ENCODE data around the gene ACSBG1.

The ACSBG1 gene

DNA sequence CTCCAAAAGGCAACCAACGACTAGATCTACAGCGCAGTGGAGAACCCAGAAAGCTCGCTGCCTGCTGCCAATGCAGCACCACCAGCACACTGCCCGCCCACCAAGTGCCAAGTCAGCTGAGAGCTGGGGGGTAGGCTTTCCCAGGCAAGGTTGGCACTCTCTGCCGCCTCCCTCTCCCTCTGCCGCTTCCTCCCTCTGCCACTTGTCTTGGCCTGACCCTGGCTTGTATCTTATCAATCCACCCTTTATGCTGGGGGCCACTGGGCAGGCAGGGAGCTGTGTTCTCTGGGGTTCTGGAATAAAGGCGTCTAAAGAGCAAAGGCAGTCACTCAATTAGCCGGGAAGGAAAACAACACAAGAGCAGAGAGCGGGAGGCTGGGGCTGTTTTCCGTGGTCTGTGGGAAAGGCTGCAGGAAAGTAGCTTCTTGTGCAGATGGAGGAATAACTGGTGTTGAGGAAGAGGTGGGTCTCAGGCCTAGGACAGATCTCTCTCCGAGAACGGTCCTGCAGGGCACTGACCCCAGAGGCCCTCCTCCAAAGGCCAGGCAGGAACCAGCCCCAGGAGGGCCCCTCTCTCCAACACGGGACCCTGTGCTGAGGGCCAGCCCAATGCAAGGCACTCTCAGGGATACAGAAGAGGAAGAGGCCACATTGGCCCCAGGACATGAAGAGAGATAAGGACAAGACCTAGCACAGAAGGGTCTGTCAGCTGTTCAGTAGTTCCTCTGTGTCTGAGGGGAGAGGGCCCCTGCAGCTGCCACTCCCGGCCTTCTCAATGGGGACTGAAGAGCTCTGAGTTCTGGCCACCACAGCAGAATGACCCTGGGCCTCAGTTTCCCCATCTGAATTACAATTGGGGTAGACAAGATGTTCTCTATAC lies 30.8 kb downstream of the ACSBG1 start:
- DNase-seq (ENCODE audit: low read depth): peak; percentile 74

DNA sequence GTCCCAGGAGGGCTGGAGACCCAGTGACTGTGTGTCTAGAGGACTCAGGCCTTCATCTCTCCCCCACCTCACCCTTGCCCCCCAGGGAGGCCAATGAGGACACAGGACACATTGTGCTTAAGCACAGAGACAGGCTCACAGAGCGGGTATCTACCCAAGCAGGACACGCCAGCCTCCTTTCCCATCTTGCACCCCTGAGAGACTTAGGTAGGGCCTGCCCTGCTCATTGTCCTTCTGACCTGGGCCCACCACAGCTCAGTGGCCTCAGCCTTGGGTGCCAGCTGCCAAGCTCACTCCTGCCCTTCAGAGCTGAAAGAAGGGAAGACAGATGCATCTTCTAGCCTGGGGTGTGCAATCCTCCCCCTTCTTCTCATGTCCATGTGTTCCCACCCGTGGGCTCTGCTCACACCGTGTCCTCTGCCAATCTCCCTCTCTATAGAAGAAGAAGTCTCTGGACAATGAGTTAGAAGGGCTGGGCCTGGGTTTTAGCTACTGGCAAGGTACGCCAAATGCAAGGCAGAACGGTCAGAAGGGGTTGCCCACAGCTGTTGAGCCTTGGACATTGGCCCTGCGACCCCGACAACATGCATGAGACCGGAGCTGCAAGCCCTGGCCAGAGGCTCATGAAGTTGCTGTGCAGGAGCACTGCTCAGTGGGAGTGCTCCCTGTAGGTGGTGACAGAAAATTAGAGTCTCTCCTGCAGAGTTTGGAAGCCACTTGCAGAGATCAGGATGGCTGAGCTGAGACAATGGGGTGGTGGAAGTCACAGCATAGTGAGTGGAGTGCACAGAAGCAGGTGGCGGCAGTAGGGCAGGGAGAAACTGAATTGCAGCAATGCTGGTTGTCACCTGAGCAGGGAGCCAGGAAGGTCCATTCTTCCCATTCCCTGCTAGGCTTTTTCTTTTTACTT lies 32.8 kb downstream of the ACSBG1 start:
- no peak for DNase-seq (ENCODE audit: low read depth)

DNA sequence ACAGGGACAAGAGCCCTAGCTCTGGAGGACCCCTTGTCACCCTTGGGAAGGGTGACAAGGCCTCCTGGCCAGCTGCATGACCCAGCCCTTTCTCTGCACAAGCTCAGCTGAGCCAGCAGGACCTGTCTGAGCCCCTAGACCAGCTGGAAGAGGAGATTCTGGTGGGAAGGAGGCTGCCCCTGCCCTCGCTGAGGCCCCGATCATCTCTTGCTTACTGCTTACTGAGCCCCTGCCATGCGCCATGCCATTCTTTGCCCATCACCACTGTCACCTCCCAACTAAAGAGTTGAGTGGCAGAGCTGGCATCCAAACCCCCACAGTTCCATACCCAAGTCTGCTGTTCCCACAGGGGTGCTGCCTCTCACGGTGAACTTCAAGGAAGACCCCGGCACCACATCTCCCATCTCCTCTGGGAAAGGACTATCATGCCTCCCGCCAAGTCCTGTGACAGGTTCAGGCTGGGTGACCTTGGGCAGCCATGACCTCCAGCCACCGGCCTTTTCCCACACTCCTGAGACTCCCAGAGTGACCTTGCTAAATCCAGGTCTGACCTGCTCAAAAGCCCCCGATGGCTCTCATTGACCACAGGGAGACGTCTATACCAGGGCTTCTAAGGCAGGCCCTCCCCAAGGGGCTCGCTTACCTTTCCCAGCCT lies 34.0 kb downstream of the ACSBG1 start:
- DNase-seq (ENCODE audit: low read depth): no peak

DNA sequence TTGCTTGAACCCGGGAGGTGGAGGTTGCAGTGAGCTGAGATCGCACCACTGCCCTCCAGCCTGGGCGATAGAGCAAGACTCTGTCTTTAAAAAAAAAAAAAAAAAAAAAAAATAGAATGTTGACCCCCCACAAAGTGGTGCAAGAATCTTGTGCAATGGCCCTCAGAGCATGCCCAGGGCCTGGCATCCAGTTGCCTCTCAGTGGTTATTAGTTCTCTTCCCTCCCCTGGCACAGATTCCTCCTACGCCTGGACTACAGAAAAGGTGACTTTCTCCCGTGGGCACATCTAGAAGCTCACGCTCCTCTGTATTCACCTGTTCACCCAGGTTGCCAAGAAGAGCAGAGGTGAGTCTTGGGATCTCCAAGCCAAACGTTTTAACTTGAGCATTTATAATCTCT lies 36.7 kb downstream of the ACSBG1 start:
- no peak for DNase-seq (ENCODE audit: low read depth)

DNA sequence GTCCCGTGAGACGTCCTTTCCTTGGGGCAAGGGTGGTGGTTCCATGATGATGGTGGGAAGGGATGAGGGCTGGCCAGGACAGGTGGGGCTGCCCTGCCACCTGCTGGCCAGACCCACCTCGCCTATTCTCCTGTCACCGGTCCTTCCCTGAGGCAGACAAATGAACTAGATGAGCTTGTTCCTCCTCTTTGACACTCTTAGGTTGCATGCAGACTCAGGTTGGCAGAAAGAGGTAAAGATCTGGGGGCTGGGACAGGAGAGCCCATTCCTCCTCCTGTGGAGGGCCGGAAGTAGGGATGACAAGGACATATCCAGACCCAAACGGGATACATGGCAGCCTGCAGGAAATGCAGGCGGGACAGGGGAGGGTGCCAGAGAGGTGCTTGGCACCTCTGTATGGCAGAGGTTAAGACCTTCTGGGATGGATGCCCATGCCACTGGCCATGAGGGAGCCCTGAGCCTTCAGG lies 38.6 kb downstream of the ACSBG1 start:
- DNase-seq (ENCODE audit: low read depth): no peak

DNA sequence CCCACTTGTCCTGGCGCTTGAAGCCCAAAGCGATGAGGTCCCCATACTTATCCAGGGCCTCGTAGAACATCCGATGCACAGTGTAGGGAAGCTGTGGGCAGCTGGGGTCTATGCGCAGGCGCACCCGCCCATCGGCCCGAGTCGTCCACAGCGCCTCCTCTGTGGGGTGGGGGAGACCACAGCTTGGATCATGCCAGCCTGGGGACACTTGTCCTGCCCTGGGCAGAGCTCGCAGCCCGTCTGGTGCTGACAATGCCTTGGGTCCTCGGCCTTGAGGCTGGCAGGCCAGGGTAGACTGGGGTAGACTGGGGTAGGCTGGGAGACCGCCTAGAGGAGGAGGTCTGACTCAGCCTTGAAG lies 39.8 kb downstream of the ACSBG1 start:
- no peak for DNase-seq (ENCODE audit: low read depth)

DNA sequence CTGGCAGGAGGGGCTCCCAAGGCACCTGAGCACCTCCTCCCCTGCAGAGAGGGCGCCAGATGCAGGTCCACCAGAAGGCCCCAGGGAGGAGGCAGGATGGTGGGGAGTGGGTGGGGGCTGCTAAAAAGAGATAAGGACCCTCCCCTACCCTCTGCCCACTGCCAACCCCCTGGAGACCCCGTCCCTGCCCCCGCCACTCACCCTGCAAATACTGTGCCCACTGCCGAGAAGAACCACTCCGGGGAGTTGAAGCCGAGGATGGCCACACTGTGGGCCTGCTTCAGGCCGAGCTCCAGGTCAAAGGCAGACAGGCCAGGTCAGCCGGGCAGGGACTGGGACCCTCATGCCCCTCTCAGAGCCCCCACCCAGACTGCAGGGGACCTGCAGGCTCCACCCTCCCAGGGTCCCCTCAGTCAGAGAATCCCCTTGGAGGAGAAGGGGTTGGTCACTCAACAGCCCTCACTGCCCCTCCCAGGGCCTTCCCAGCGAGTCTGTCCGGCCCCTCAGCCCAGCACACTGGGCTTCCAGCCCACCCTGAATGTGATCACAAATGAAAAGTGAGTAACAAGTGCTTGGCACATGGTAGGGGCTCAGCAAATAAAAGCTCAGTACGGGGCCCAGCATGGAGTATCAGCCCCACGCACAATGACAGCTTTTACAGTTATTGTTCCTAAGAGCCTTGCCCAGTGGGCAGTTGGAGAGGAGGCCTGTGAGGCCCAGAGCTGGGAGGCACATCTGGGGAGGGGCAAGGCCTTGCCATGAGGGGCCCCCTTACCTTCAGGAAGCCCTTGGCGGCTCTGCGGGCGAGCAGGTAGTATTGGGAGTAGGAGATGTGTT lies 40.4 kb downstream of the ACSBG1 start:
- DNase-seq (ENCODE audit: low read depth): no peak

DNA sequence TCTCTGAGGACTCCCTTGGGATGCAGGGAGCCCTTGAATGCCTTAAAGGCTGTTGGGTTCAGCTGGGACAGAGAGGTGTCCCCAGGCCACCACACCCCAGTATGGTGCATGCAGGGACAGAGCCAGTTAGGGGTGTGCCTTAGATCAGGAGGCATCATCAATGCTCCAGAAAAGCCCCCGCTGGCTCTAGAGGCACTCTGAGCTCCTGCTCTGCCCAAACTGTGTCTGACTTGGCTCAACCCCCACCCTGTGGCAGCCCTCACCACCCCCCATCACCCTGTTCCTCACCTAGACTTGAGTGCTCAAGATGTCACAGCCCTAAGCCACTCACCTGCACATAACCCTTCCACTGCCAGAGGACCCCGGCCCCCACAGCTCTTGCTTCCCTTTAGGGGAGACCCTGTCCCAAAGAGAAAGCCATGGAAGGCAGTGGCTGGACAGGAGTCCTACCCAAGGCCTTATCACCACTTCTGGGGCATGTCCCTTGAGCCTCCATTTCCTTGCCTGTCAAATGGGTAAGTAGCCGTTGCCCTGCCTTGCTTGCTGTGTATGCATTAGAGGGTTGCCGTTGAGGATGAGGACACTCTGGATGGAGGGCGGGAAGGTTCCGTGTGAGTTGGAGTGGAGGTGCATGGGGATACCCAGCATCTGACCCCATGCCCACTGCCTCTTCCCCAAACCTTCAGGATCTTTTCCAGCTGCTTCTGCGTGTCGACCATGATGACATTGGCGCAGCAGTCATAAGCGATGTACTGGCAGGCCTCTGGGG lies 41.4 kb downstream of the ACSBG1 start:
- DNase-seq (ENCODE audit: low read depth): no peak

DNA sequence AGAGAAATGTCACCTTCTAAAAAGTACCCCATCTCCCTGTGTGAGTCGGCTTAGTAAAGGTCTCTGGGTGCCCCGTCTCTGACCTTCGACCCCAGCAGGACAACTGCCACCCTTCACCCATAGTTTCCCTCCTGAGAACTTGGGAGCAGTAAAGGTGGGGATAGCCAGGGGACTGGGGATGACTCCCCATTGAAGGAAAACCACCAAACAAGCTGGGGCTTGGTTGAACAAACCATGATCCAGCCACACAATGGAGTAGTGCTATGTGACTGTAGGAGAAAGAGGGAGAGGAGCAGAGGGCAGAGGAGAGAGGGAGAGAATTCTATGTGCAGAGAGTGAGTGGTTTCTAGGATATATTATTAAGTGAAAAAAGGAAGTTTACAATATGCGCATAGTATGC lies 51.5 kb downstream of the ACSBG1 start:
- no peak for DNase-seq (ENCODE audit: low read depth)

DNA sequence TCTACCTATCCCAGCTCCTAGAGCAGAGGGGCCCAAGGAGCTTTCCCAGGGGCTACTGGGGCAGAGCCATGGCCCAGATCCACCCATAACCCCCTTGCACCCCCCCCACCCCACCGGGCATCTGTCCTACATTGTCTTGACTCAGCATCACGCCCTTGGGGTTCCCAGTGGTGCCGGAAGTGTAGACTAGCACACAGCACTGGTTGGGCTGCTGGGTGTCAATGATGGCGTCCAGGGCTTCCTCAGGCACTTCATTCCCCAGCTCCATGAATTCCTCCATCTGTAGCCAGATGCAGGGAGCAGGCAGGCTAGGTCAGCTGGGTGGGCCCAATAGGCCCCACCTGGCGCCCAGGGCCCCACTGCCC lies 52.0 kb downstream of the ACSBG1 start:
- no peak for DNase-seq (ENCODE audit: low read depth)

DNA sequence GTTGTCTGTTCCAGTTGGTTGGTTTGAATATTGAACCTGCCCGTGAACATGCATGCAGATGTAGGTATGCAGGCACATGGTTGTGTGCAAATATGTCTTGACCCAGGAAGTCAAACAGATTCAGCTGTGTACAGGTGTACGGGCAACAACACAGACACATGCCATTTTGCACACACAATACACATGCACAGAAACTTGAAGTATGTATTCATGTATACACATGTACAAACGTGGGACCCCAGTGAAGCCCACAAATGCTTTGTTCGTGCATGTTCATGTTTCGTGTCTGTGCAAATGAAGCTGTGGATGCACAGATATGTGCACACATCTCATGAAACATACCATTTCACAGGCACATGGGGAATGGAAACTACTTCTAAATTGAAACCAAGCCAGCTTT lies 54.5 kb downstream of the ACSBG1 start:
- DNase-seq (ENCODE audit: low read depth): no peak

DNA sequence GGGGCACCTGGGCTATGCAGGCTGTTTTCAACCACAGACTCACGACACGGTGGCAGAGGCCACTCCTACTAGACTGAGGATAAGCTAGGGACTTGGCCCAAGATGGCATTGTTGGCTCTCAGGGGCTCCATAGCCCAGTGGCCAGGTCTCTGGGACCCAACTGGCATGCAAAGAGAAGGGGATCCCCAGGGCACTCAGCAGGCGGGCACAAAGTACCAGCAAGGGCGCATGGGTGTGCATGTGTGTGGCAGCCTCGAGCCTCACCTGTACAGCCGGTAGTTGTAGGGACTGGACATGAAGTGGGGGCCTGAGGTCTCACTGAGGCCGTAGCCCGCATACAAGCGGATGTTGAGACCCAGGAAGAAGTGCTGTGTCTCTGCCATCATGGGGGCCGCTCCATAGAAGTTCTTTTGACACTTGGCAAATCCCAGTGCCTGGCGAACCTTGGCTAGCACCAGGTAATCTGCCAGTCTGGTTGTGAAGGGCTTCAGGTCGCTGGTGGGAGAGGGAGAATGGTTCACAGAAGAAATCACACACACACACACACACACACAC lies 55.0 kb downstream of the ACSBG1 start:
- DNase-seq (ENCODE audit: low read depth): no peak

DNA sequence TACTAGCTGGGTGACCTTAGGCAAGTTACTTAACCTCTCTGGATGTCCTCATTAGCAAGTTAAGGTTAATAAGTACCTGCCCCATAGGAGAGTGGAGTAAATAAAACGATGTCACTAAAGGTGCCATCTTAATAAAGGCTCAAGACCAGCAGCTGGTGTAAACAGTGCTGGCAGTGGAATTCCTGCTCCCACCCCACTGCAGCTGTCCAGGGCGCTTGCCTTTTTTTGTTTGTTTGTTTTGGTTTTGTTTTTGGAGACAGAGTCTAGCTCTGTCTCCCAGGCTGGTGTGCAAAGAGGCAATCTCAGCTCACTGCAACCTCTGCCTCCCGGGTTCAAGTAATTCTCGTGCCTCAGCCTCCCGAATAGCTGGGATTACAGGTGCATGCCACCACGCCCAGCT lies 56.3 kb downstream of the ACSBG1 start:
- DNase-seq (ENCODE audit: low read depth): no peak

DNA sequence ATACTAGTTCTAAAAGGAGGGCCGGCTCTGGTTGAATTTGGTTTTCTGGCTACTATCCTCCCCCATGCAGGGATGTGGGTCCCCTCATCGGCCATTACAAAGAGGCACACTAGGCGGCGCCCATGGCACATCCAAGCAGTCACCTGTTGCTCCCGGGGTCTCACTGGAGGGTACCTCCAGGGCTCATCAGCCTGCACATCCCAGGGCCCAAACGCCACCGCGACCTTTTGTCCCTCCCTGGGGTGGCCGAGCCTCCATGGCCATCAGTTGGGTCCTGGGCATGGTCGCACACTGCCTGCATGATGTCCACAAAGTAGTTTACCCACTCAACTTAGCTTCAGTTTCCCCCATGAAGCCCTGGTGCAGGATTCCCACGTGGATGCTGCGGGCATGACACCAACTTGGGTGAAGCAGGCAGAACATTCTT lies 56.9 kb downstream of the ACSBG1 start:
- no peak for DNase-seq (ENCODE audit: low read depth)

DNA sequence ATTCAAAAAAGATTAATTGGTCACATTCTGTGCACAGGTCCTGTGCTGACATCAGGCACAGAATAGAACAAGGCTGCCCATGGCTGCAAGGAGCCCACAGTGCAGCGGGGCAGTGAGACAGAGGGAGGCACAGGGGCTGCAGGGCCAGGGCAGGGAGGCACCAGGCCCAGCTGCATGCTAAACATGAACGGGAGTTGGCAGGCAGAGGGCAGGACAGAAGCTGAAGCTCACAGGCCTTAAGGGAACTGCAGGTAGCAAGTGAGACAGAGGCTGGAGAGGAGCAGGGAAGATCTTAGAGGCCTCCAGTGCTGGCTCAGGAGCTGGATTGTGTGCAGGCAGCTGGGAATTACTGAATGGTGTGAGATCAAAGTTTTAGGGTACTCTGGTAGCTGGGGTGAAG lies 59.0 kb downstream of the ACSBG1 start:
- DNase-seq (ENCODE audit: low read depth): no peak

DNA sequence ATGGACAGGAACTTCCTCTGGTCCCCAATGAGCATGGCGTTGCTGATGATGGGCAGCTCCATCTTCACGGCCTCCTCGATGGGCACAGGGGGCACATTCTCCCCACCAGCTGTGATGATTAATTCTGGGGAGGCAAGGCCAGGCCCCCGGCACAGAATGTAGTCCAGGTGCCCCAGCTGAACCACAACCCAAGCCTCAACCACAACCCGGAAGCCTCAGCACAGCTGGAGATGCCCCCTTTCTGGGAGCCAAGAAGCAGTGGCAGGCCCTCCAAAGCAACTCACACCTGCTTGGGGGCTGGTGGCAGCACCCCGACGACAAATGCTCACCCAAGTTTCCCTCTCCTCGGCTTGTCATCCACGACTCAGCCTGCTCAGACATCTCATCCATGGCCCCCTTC lies 60.0 kb downstream of the ACSBG1 start:
- DNase-seq (ENCODE audit: low read depth): no peak

DNA sequence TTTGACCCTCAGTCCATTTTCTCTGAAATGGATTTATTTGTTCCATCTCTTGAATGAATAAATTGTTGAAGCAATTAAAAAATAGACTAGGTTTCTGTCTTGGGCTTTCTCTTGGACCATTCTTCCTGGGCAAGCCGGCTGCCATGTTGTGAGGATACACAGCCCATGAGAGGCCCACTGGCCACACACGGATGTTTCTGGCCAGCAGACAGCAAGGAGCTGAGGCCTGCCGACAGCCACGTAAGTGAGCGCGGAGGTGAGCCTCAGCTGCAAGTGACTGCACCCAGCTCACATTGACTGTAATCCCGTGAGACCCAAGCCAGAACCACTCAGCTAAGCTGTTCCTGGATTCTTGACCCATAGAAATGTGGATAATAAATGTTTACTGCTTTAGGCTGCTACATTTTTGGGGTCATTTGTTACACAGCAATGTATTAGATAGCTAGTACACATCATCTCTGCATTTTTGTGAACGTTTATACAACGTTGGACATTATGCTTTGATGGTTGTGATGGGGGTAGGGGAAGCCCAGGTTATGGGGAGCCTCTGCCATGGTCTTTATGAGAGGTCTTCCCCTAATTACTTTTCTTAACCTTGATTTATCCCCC lies 62.4 kb downstream of the ACSBG1 start:
- no peak for DNase-seq (ENCODE audit: low read depth)

DNA sequence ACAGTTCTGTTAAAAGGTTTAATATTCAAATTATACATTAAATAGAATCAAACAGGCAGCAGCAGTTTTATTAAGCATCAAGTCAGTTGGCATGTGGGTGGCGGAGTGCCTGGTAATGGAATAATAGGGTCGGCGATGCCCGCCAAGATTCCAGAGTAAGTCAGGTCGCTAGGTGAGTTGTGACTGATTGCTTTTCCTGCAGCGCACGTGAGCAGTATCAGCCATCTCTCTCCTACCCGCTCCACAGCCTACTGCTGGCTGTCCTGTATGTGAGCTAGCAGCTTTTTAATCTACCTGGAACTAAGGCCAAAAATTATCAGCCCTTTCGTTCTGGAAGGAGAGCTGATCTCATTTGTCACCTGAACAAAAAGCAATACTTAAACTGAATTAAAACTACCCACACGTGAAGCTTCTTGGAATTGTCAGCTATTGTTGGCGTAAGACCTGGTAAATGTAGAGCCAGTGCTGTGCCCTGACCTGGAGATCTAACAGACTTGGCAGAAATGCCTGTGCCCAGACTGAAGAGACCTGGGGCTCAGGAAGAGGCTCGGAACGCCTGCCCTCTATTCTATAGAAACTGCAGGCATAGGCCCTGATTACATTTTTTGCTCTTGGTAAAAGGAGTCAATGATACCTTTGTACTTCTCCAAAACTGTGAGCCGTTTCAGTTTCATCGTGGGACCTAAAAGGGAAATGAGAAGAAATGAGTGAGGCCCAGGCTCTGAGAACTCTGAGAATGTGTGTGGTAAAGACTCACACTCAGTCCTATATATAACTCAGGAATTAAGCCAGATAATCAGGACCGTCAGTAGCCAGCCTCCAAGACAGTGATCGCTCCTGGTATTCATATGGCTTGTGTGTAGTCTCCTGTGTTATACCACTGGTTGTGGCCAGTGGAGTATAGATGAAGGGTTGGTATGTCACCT lies 63.3 kb downstream of the ACSBG1 start:
- no peak for DNase-seq (ENCODE audit: low read depth)

DNA sequence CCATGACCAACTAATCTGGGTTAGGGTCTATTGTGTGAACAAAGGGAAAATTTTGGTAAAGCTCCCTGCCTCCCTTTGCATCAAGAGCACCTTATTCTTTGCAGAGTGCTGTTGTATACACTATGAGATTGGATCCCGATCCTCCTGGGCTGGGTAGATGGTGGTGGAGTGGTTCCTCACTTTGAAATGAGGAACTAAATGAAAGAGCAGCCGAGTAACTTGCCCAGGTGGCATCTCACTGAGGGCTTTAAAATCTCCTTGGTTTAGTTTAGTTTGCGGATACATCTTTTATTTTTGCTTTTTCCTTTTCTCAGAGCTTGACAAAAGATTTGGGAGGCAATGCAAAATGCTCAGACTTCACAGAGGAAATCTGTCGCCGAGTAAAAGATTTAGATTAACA lies 65.8 kb downstream of the ACSBG1 start:
- DNase-seq (ENCODE audit: low read depth): no peak
